ENCODE data around the gene CLN5.

Gene CLN5

DNA sequence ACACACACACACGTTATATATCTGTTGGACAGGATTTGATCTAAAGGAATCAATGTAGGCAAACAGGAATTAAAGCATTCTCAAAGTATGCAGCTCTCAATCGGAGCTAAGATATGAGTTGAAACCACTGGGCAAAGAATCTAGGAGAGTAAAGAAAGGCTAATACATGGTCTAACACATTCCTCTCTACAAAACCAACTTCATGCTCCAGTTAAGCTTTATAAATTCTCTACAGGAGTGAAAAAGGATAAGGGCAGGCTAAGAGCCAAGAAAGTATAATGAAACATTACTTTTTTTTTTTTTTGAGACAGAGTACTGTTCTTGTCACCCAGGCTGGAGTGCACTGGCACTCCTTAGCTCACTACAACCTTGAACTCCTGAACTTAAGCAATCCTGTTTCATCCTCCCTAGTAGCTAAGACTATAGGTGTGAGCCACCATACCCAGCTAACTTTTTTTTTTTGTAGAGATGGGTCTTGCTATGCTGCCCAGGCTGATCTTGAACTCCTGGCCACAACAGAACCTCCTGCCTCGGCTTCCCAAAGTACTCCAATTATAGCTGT is 24.5 kb downstream of the CLN5 start:
- in situ Hi-C loops (cut with MboI; ENCODE audit: low sequenced_read_pairs) = no loop called here

DNA sequence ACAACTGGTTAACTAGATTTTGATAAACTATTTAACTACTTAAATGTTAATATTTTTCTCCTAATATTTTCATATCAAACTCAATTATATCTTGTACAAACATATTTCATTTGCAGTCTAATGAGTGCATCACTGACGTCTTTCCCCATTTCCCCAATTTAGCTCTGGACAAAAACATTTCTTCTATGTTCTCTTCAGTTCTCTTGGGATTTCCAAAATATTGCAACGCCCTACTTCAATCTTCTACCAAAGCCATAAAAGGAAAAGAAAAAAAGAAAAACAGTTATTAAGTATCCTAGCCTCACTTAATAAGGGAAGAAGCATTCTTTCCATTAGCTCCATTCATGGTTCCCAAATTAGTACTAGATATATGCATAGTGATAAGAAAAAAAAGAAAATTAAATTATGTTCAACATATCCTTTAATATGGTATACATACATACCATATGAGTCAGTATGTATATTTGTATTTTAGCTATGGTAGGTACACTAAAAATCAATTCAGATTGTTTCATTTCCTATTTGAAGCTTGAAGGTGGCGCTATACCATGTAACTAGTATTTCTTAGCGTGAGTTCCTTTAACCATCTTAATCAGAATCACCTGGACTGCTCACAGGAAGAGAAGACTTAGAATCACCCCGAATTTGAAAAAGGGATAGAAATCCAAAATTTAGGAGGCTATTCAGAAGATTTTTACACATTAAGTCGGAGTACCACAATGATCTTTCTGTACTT is 25.2 kb downstream of the CLN5 start:
- in situ Hi-C loops (cut with MboI; ENCODE audit: low sequenced_read_pairs) = no loop called here

DNA sequence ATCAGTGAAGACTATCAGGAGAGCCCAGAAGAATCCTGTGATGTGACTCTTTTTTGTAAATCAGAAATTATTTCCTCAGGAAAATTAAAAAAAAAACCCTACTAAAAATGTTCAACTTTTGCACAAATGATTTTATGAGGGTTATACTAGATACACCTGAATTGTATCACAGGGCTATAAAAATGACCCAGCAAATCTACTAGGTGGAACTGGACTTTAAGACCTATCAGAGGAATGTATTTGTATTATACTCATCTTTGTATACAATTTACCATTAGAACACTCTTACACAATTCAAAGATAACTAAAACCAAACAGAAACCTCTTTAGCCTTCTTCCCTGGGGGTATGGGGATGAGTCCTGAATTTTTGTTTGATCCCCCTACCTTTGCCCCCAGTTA is 27.9 kb downstream of the CLN5 start:
- in situ Hi-C loops (cut with MboI; ENCODE audit: low sequenced_read_pairs) = no loop called here

DNA sequence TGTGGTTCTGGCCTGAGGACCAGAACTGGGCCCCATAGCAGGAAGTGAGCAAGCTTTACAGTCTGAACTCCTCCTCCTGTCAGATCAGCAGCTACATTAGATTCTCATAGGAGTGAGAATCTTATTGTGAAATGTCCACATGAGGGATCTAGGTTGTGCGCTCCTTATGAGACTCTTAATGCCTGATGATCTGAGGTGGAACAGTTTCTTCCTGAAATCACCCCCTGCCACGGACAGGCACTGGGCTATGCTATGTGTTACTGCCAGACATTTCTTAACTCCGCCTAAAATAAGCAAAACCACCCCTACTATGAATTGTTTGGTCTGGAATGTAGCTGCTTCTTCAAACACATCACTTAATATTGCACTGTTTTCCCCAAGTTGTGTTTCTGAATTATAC is 30.5 kb downstream of the CLN5 start:
- in situ Hi-C loops (cut with MboI; ENCODE audit: low sequenced_read_pairs) = no loop called here

DNA sequence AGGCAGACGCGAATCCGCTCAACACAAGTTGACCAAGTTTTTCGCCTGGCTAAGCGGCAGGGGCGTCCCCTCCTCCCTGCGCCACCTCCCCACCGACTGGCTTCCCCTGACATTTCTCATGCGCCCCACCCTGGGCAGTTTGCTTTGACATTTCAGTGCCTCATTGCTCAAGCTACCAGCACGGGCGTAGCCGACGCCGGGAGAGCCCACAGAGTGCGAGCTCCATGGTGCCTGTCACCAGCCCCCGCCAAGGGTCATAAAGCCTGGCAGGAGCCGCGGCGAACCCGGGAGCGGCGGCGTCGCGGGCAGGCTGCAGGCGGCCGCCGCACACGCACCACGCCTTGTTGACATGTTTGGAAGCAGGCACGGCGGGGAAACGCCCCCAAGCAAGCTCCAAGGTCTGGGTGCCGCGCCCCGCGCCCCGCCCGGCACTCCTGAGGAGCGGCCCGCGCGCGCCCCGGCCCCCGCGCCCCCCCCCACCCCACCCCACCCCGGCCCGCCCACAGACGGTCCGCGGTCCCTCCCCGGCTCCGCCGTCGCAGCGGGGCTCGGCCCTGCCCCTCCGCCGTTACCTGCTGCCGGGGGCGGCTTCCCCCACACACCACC is 34.5 kb downstream of the CLN5 start:
- in situ Hi-C loops (cut with MboI; ENCODE audit: low sequenced_read_pairs) = no loop called here

DNA sequence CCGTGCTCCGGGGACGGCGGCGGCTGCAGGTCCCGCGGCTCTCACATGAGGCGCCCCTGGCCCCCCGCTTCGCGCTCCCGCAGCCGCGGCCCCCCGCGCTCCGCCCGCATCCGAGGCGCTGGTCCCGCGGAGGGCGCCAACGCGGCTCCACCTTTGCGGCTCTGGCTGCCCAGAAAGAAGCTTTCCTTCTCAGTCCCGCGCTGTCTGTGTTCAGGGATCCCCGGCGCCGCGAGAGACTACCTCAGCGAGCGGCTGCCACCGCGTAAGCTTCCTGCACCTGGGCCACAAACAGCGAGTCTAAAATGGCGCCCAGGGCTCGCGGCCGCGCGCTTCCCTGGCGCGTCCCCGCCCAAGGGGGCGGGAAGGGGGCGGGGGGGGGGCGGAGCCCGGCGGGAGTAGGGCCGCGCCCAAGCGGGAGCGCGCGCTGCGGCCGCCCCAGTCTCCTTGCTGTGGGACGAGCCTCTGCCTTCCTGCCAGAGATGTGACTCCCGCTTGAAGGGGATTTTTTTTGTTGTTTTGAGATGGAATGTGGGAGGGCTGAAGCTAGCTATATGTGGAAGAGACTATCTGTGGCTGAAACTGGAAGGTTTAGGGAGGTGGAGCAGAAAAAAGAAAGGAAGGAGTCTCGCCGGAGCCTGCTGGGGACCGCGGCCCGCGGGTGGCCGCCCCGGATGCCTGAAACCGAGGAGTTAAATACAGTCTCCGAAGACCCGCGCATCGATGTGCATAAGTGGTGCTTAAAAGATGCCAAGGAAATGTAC is 35.2 kb downstream of the CLN5 start, which contains the start of gene FBXL3:
FBXL3 (minus strand) TSS at position 299 of the 761 bp plus-strand sequence. CDS start 5,299 bp downstream, outside the sequence.
- in situ Hi-C loops (cut with MboI; ENCODE audit: low sequenced_read_pairs) = no loop called here

DNA sequence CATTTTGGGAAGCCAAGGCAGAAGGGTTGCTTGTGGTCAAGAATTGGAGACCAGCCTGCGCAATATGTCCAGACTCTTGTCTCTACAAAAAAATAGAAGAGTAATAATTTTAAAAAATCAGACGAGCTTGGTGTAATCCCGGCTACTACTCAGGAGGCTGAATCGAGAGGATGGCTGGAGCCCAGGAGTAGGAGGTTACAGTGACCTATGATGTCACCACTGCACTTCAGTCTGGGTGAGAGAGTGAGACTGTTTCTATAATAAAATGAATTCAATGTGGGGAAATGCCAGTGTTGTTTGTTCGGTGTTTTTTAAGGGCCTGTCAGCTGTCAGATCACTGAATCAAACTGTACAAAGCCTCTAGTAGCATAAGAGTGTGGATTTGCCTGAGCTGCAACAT is 36.3 kb downstream of the CLN5 start:
- in situ Hi-C loops (cut with MboI; ENCODE audit: low sequenced_read_pairs) = no loop called here

DNA sequence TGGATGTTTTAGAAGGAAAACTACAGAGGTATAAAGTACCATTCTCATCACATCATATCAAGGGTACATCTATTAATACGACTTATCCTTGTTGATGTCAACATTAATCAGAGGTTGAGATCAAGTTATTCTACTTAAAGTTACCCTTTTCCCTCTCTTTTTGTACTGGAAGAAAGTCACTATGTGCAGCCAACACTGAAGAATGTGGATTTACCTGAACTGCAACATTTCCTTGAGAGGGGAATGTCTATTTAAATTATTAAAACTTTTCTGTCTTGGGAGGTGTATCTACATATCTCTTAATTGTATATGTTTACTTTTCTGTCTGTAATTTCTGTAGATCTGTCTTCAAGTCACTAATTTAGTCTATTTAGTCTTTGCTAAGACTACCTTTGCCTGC is 37.6 kb downstream of the CLN5 start:
- in situ Hi-C loops (cut with MboI; ENCODE audit: low sequenced_read_pairs) = no loop called here

DNA sequence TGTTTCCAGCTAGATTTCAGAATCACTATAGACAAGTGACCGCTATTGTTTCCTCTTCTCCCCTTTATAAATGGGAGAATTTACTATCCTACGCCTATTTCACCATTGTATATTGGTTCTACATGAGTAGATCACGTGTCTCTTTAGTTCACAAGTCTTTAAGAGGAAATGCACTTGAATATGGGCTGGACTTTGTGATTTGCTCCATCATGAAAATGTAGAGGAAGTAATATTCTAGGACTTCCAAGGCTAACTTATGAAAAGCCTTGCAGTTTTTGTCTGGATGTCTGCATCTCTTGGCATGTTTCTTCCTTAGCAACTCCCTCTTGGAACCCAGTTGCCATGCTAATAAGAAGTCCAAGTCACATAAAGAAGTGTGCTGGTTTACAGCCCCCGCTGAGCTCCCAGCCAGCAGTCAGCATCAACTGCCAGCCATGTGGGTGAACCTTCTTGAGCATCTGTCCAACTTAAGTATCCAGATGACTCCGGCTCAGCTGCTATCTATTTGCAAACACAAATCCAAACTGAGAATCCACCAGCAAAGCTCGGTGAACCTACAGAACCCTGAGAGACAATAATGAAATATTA is 39.9 kb downstream of the CLN5 start:
- in situ Hi-C loops (cut with MboI; ENCODE audit: low sequenced_read_pairs) = no loop called here

DNA sequence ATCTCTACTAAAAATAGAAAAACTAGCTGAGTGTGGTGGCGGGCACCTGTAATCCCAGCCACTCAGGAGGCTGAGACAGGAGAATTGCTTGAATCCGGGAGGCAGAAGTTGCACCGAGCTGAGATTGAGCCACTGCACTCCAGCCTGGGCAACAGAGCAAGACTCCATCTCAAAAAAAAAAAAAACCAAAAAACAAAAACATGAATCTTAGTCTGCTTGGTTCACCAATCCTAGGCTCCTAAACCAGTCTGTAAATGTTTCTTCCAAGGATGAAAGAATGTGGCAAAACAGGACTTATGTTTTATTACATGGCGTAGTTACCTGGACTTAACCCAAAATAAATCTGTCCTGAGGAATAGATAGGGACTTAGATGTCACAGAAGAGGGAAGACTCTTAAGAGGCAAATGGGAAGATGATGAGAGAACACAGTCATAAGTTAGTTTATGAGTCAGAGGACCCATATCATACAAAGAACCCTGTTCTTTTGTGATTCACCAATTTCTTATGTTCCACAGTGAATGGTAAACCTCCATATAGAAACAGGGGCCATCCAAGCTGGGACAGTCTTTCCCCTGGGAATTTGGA is 41.9 kb downstream of the CLN5 start:
- in situ Hi-C loops (cut with MboI; ENCODE audit: low sequenced_read_pairs) = no loop called here

DNA sequence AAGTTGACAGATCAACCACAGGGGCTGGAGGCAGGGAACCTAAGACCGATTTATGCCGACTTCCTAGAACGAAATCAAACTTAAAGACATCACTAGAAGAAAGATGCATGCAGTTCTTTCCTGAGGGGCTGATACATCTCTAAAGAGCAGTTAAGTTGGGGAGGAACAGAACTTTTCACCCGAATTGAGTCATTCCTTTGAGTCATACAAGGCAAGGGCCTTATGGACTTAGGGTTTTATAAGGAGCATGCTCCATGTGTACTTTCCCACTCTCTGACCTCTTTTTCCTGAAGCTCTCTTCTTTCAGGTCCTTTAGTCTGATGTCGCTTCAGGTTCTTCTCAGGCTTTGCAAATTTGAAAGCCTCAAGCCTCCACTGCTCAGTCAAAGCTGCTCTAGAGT is 43.0 kb downstream of the CLN5 start:
- in situ Hi-C loops (cut with MboI; ENCODE audit: low sequenced_read_pairs) = no loop called here

DNA sequence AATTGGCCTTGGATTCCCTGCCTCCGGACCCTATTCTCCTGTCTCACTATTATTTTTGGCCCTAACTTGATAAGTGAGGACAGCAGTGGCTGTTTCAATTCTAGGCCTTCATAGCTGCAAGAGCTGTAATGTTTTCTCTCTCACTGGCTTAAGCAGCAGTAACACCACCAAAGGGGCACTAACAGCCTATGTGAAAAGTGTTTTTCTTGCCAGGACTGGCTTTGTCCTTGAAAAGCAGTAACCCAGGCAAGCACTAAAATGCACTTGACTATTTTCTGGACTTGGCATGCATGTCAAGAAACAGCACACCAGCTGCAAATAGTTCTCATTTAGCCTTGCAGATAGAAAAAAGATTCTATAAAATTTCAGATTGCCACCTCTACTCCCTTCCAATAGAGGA is 44.4 kb downstream of the CLN5 start:
- in situ Hi-C loops (cut with MboI; ENCODE audit: low sequenced_read_pairs) = no loop called here

DNA sequence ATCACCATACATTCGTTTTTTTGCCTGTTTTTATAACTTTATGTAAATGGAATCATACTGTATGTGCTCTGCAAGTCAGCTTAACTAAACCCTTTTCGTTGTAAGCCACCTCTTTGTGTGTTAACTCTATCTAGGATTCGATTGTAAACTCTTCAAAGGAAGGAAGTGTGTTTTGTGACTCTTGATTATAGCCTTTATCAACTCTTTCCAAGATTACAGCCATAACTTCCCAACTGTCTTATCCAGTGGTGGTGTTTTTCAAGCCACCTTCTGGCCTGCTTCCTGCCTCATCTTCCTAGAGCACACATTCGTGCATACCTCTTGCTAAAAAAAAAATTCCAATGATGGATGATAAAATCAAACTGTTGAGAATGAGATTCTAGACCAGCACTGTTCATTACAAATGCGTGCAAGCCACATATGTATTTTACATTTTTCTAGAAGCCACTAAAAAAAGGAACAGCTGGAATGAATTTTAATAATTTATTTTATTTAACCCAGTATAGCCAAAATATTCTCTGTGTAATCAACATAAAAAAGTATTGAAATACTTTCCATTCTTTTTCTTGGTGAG is 47.1 kb downstream of the CLN5 start:
- in situ Hi-C loops (cut with MboI; ENCODE audit: low sequenced_read_pairs) = no loop called here

DNA sequence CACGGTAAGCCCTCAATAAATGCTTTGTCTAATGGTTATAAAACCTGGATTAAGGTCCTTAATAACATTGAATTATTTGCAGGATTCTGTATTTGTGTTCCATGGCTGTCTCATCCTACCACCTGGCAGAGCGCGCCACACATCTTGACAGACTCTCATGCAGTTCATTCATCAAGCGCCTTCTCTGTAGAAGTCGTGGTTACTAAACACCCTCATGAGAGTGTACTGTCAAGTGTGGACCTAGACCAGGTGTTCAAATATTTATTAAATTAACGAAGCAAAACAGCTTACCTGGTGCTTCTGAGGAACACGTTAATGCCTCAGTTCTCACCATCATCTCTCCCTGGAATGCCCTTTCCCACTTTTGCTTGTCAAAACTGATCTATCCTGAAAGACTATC is 48.2 kb downstream of the CLN5 start:
- in situ Hi-C loops (cut with MboI; ENCODE audit: low sequenced_read_pairs) = no loop called here

DNA sequence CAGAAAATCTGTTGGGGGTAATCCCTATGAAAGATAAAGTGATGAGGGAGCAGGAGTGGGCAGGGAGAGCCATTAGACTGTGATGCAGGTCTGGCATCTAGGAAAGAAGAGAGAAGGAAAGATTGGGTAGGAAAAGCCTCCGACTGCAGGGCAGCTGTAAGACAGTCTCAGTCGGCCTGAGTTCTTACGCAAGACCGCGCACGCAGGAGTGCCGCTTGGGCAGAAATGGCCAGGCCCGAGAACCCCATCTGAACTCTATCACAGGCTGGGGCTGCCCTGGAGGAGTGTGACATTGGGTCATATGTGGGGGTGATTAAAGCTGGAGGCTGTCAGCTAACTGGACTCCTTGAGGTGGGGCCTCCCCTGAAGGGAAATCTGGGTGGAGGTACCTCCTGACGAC is 49.0 kb downstream of the CLN5 start:
- in situ Hi-C loops (cut with MboI; ENCODE audit: low sequenced_read_pairs) = no loop called here

DNA sequence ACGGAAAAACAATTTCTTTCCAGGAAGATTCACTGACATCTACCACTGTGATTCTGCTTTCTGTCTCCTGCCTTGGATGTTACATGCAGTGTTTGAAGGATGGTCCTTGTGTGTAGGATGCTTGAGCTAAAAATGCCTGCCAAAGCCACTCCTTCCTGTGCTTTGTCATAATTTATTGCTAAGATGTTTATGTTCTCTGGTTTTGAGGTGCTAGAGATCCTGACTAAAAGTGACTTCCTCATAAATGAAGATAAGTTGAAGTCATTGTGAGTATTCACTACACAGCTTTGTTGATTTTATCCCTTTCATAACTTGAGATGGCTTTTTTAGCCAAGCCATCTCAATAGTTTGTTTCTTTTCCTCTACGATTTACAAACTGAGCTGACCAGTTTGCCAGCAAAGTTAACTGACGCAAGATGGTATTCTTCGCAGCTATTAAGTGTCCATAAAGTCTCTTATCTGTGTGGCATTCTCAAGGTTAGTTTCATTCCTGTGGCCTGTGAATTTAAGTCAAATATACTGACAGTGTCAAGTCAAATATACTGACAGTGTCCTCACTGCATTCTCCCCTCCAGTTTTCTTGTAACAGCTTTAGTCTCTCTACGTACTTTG is 50.8 kb downstream of the CLN5 start:
- in situ Hi-C loops (cut with MboI; ENCODE audit: low sequenced_read_pairs) = no loop called here

DNA sequence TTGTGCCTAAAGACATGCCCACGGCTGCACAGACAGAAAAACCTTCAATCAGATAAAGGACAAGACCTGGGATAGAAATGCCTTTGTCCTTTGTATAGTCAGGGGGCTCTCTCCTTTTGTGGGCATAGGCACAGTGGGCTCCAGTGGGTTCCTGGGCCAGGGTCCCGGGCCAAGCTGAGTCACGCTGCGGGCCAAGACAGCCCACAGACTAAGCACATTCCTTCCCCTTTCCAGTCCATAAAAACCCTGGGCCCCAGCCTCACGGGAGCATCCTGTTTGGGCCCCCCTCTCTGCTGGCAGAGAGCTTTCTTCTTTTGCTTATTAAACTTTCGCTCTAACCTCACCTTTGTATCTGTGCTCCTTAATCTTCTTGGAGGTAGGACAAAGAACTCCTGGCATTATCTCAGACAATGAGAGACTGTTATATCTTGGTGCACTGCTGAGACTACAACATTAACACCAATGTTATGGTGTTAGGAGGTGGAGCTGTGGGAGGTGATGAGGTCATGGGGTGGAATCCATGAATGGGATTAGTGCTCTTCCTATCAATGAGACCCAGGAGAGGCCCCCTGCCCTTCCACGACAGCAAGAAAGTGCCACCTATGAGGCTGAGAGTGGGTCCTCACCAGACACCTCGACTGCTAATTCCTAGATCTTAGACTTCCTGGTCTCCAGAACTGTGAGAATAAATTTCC is 55.9 kb downstream of the CLN5 start:
- in situ Hi-C loops (cut with MboI; ENCODE audit: low sequenced_read_pairs) = no loop called here

DNA sequence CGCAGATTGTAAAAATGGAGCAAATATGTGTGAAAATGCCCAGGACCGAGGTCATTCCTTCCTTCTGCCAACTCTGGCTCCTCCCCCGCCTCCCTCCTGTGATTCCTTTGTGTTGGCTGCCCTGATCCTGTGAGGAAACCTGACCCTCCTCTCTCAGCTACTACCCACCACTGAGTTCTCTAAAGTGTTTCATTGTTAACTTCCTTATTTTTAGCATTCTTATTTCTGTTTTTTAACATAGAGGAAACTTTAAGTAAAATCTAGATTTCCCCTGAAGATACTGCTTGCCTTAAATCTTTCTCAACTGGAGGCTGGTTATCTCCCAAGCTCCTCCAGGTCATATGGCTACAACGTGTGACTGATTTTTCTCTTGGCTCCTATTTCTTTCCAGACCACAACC is 56.8 kb downstream of the CLN5 start:
- in situ Hi-C loops (cut with MboI; ENCODE audit: low sequenced_read_pairs) = no loop called here

DNA sequence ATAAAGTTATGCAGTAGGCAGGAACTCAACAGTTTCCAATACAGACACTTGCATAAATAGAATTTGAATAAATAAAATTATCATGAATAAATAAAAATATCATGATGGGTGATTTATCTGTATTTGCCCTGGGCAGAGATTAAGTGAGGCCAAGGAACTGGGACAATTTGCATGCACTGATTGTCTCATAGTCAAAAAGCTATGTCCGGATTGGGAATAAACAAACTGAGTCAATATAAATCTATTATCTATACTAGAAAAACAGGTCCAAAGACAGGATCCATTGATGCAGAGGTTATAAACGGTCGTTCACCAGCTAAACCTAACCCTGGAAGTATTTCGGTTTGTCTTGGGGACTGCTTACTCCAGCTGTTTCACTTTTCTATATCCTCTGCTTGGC is 61.3 kb downstream of the CLN5 start:
- in situ Hi-C loops (cut with MboI; ENCODE audit: low sequenced_read_pairs) = no loop called here

Data from hTERT RPE-1 (cell line).